Spleen (tissue), 11 donors: ENCODE data around the gene SLC8A1. TPM values are rescaled to one million over a fixed set of nuclear protein-coding genes. Genes with fewer than 3 reads are reported as not detected.

Experiments
- DNase-seq: peaks from one replicate; pipeline ENCODE4 v3.0.0-alpha.2; 2020
- H3K27ac ChIP-seq, 8 donors: fragments of 200-600 bp; sonication (generic) in 7 of 8; 1 replicate in 4 of 8; 2 replicates in 4 of 8; pipeline versions ENCODE4 v1.5.0 to v1.8.0; 2016 to 2021; ENCODE audit warnings: inconsistent platforms in 4 of 8, mild to moderate bottlenecking in 4 of 8, moderate library complexity in 1 of 8
- H3K27me3 ChIP-seq, 7 donors: fragments of 200-600 bp; sonication (generic) in 6 of 7; replicated peaks in 1 of 7; 1 replicate in 4 of 7; 2 replicates in 3 of 7; pipeline versions ENCODE4 v1.5.0 to v1.8.0; 2016 to 2021; ENCODE audit warnings: inconsistent platforms in 3 of 7, mild to moderate bottlenecking in 1 of 7
- H3K36me3 ChIP-seq, 6 donors: fragments of 200-600 bp; sonication (generic) in 5 of 6; 1 replicate in 4 of 6; 2 replicates in 2 of 6; pipeline versions ENCODE4 v1.5.0 to v1.8.0; 2016 to 2021; ENCODE audit warnings: inconsistent platforms in 2 of 6
- H3K4me1 ChIP-seq, 6 donors: fragments of 200-600 bp; sonication (generic) in 5 of 6; 1 replicate in 3 of 6; 2 replicates in 3 of 6; pipeline versions ENCODE4 v1.5.0 to v1.8.0; 2016 to 2021; ENCODE audit warnings: inconsistent platforms in 3 of 6
- H3K4me3 ChIP-seq, 8 donors: fragments of 200-600 bp; sonication (generic) in 7 of 8; 1 replicate in 4 of 8; 2 replicates in 4 of 8; pipeline versions ENCODE4 v1.5.0 to v1.8.0; 2016 to 2021; ENCODE audit warnings: inconsistent platforms in 4 of 8, mild to moderate bottlenecking in 4 of 8, moderate library complexity in 2 of 8
- H3K9me3 ChIP-seq, 8 donors: fragments of 200-600 bp; sonication (generic) in 7 of 8; 1 replicate in 4 of 8; 2 replicates in 4 of 8; pipeline versions ENCODE4 v1.5.0 to v1.8.0; 2016 to 2021; ENCODE audit warnings: inconsistent platforms in 4 of 8
- POLR2A ChIP-seq, 3 donors: fragments of 450-650 bp; IDR thresholded peaks; one replicate each; pipeline ENCODE4 v1.5.1; 2017; ENCODE audit warnings: antibody characterized with exemption in 3 of 3, mild to moderate bottlenecking in 1 of 3
- POLR2AphosphoS5 ChIP-seq, 3 donors: sonication (generic); formaldehyde crosslinking; IDR thresholded peaks; one replicate each; pipeline ENCODE4 v1.5.1; 2017; ENCODE audit warnings: antibody characterized with exemption in 3 of 3
- WGBS, 5 donors: extraction: QIAGEN DNeasy Blood & Tissue Kit in 3 of 5; methylation state at CpG; one replicate each; pipeline versions ENCODE4 v1.1.5 to v1.1.7; 2013 to 2018; 5-methylcytosine and 5-hydroxymethylcytosine counted together
- intact Hi-C: fragments of 100-400 bp; cut with DNase I; formaldehyde crosslinking; loops from one replicate; pipeline ENCODE4 v1.15.0; 2023; ENCODE audit warnings: low total_unique reads
- polyA plus RNA-seq, 3 donors: library from polyadenylated mRNA; stranded (reverse); fragments of 200-250 nt; gene quantifications; one replicate each; pipeline ENCODE4 v1.2.1, GENCODE V29; 2013
- total RNA-seq, 7 donors: library from RNA; depleted of rRNA in 3 of 7; stranded (reverse); fragments of >200 nt in 3 of 7; fragmentation: NEBNext Ultra II Directional in 4 of 7; extraction: Animal tissue kit (Norgen Biotek cat#: 25700) in 4 of 7; gene quantifications; one replicate each; pipeline versions ENCODE4 v1.1.0 to v1.2.1, GENCODE V29; 2016 to 2021
- TF ChIP-seq, protein P1 (sequence below), 11 experiments: fragments of 200-600 bp in 7 of 11; fragments of 450-650 bp in 4 of 11; sonication (generic) in 4 of 11; IDR thresholded peaks in 8 of 11; conservative IDR thresholded peaks in 3 of 11; 1 replicate in 7 of 11; 2 replicates in 4 of 11; pipeline versions ENCODE4 v1.4.0 to v1.8.0; 2016 to 2021; ENCODE audit warnings: antibody characterized with exemption in 11 of 11, inconsistent platforms in 4 of 11, mild to moderate bottlenecking in 1 of 11
- donor health status: healthy with polysubstance abuse.
- donor health status: DM: no; HTN: no; CAD: no; lungs with moderate emphysema.
- donor health status: DM: no; HTN: no; CAD: no.
- donor health status: Bipolar disorder and iron deficiency.
- donor health status: healthy.
- donor health status: DM: no; HTN: no; CAD: no.
- donor health status: DM: yes; HTN: yes; CAD: no.

The SLC8A1 gene
- total and polyA plus RNA-seq, 10 donors: 0.36 to 86.0 (median 58.3) TPM

DNA sequence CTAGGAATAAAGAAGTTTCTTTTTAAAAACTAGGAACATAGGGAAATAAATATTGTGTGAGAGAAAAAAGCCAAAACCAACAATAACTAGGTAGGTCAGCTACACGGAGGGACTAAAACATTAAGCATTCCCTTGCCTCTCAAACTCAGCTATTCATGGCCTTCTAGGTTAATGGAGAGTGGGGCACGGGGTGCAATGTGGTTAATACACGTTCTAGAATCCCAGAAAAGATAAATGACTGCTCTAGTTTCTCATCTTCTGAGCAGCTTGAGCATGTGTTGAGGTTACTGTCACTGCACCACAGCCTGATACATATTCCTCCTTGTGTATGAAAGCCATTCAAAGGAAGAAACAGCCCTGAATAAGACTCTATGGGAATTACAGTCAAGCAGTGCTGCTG lies 31.4 kb downstream of the SLC8A1 start:
- 62 to 78% (median 72%) methylated on average over 3 of the region's 3 CpGs for WGBS, 5 donors
- Histone ChIP-seq H3K9me3 (no peaks in the 10 kb centered on the region), H3K36me3 (no peaks in the 10 kb centered on the region), H3K27ac (peak overlapping the region in 5 of 8 donors; percentile 16 to 49 (median 36)), H3K4me3 (no peak overlapping the region), H3K27me3 (no peaks in the 10 kb centered on the region), H3K4me1 (peaks cover 0 to 4% (median 0%) of the 10 kb centered on the region in 6 donors)
- intact Hi-C loops: no loop called here
- no peak for DNase-seq
- TF ChIP-seq, protein P1, sequence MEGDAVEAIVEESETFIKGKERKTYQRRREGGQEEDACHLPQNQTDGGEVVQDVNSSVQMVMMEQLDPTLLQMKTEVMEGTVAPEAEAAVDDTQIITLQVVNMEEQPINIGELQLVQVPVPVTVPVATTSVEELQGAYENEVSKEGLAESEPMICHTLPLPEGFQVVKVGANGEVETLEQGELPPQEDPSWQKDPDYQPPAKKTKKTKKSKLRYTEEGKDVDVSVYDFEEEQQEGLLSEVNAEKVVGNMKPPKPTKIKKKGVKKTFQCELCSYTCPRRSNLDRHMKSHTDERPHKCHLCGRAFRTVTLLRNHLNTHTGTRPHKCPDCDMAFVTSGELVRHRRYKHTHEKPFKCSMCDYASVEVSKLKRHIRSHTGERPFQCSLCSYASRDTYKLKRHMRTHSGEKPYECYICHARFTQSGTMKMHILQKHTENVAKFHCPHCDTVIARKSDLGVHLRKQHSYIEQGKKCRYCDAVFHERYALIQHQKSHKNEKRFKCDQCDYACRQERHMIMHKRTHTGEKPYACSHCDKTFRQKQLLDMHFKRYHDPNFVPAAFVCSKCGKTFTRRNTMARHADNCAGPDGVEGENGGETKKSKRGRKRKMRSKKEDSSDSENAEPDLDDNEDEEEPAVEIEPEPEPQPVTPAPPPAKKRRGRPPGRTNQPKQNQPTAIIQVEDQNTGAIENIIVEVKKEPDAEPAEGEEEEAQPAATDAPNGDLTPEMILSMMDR (IDR thresholded peaks at IDR 0.05 in 8 of 11, conservative IDR thresholded peaks at IDR 0.05 in 3 of 11): no peak
- TF ChIP-seq POLR2A (IDR thresholded peaks at IDR 0.05) (no peak), POLR2AphosphoS5 (IDR thresholded peaks at IDR 0.05) (no peak)

DNA sequence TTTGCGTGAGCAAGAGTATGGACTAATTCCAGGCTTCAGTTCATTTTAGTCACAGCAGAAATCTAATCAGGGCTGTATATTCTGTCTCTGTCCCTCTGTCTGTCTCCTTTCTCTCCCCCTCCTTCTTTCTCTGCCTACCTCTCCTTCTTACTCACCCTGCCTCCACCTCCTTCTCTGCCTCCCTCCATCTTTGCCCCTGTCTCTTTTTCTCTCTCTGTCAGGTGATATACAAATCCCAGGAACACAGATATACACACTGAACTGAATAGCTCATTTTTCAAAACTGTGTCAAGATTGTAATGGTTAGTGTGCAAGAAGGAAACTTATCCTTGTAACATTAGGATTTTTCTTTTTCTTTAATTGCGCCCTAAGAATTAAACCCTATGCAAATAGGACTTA lies 32.5 kb downstream of the SLC8A1 start:
- H3K9me3 ChIP-seq: no peaks in the 10 kb centered on the region
- DNase-seq: no peak
- WGBS, 5 donors: 81 to 97% (median 89%) methylated on average over 2 of the region's 2 CpGs
- no peaks in the 10 kb centered on the region for H3K27me3 ChIP-seq
- no peak overlapping the region for H3K4me3 ChIP-seq
- intact Hi-C loops: no loop called here
- H3K36me3 ChIP-seq: no peaks in the 10 kb centered on the region
- peak overlapping the region in 3 of 8 donors; percentile 32 to 42 (median 35) for H3K27ac ChIP-seq
- TF ChIP-seq POLR2A (IDR thresholded peaks at IDR 0.05) (no peak), POLR2AphosphoS5 (IDR thresholded peaks at IDR 0.05) (no peak)
- TF ChIP-seq, protein P1 (IDR thresholded peaks at IDR 0.05 in 8 of 11, conservative IDR thresholded peaks at IDR 0.05 in 3 of 11): no peak
- peaks cover 0 to 4% (median 0%) of the 10 kb centered on the region in 6 donors for H3K4me1 ChIP-seq

DNA sequence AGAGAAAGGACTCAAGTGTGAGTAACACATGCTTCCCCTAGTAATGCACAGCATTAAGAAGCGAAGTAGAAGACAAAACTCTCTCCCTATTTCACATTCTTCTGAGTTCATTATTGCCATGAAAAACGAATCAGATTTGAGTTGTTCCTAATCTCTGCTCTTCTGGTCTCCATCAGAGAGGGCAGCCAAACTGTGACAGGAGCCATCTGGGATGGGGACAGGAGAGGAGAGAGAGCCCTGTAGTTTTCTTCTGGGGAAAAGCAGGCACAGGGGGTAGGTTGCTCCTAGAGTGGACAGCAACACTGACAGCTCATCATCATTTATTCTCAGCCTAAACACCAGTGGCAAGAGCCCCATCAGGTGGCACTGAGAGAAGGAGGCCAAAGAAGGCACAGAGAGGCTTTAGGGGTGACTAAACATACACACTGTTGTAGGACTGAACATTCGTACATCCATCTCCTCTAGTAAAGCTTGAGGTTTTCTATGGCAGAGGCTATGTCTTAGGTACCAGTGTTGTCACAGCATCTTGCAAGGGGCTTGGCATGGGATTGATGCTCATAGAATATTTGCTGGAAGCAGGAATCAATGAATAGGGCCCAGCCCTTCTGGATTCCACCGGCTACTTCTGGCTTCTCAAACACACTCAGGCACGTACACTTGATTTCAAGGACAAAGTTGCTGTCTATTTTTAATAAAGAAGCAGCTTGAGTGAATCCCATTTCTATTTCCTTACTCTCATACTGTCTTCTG lies 33.1 kb downstream of the SLC8A1 start:
- intact Hi-C loops: no loop called here
- H3K27me3 ChIP-seq: no peaks in the 10 kb centered on the region
- peak overlapping the region in 5 of 8 donors; percentile 10 to 42 (median 32) for H3K27ac ChIP-seq
- no peaks in the 10 kb centered on the region for H3K9me3 ChIP-seq
- H3K4me1 ChIP-seq: peaks cover 0 to 4% (median 0%) of the 10 kb centered on the region in 6 donors
- WGBS, 5 donors: 61 to 82% (median 71%) methylated on average over 5 of the region's 5 CpGs
- TF ChIP-seq POLR2A (IDR thresholded peaks at IDR 0.05): no peak
- TF ChIP-seq, protein P1 (IDR thresholded peaks at IDR 0.05 in 8 of 11, conservative IDR thresholded peaks at IDR 0.05 in 3 of 11): no peak
- no peak for TF ChIP-seq POLR2AphosphoS5 (IDR thresholded peaks at IDR 0.05)
- no peak overlapping the region for H3K4me3 ChIP-seq
- no peaks in the 10 kb centered on the region for H3K36me3 ChIP-seq
- no peak for DNase-seq

DNA sequence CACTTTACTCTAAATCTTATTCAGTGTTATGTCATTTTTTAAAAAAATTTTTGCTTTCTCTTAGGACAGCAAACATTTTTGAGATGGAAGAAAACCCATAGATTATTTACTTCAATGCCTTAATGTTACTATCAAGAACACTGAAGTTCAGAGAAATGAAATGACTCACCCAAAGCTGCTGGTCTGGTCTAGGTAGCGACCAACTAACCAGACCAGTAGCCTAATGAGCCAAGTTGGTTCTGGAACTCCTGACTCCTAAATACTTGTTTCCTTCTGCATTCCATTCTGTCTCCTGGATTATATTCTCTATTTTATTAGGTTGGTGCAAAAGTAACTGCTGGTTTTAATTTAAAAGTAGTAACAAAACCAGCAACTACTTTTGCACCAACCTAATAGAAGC lies 35.4 kb downstream of the SLC8A1 start:
- intact Hi-C loops: no loop called here
- Histone ChIP-seq H3K27me3 (no peaks in the 10 kb centered on the region), H3K9me3 (no peaks in the 10 kb centered on the region), H3K36me3 (no peaks in the 10 kb centered on the region), H3K4me3 (no peak overlapping the region), H3K27ac (no peak overlapping the region), H3K4me1 (peaks cover 0 to 4% (median 0%) of the 10 kb centered on the region in 6 donors)
- TF ChIP-seq POLR2AphosphoS5 (IDR thresholded peaks at IDR 0.05): no peak
- TF ChIP-seq, protein P1 (IDR thresholded peaks at IDR 0.05 in 8 of 11, conservative IDR thresholded peaks at IDR 0.05 in 3 of 11): no peak
- no peak for TF ChIP-seq POLR2A (IDR thresholded peaks at IDR 0.05)
- WGBS, 5 donors: 68 to 95% (median 77%) methylated on average over 1 of the region's 1 CpG
- no peak for DNase-seq
